ENCODE results near the gene TRIM6.

TRIM6 gene

DNA sequence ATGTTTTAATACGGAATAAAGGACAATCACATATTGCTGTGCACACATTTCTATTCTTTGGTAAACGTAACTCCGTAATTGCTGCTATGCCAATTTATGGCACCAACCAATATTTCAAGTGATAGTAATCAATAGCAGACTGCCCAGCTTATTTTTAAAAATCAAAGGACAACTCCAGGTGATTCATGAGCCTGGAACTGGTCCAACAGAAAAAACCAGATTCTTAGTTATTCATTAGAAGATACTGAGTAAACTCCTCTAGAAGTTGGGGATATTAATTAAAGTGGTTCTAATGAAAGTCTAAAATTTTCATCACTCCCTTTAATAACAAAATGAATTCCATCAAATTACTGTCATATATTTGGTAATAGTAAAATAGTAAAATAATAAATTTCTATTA is 38.7 kb upstream of the TRIM6 start:
- WGBS (ENCODE audit: insufficient coverage), result 50% methylated on average over 2 of the region's 3 CpGs
- no peaks in the 10 kb centered on the region for H3K36me3 ChIP-seq (ENCODE audit: control insufficient read depth in 4 of 4, insufficient read depth in 4 of 4, low read length in 3 of 4)
- no peaks in the 10 kb centered on the region for H3K4me1 ChIP-seq (ENCODE audit: control extremely low read depth in 1 of 4, control insufficient read depth in 4 of 4, insufficient read depth in 4 of 4, low read length in 3 of 4)
- ChIA-PET CTCF (no interaction called here), POLR2A (no interaction called here)
- no peak for DNase-seq
- H3K4me3 ChIP-seq (ENCODE audit: control insufficient read depth in 1 of 7, extremely low read depth in 1 of 7, insufficient read depth in 4 of 7, low read depth in 2 of 7, low read length in 6 of 7), result no peak overlapping the region
- no peak overlapping the region for H3K27ac ChIP-seq (ENCODE audit: insufficient read depth in 1 of 2, low read depth in 1 of 2, low read length in 2 of 2, poor library complexity in 1 of 2, severe bottlenecking in 2 of 2)
- no peaks in the 10 kb centered on the region for H3K9me3 ChIP-seq (ENCODE audit: control extremely low read depth in 1 of 5, control insufficient read depth in 4 of 5, insufficient read depth in 2 of 5, low read depth in 1 of 5, low read length in 4 of 5)
- H3K27me3 ChIP-seq (replicated peaks in 2 of 5; ENCODE audit: control insufficient read depth in 4 of 5, insufficient read depth in 5 of 5, low read length in 4 of 5), result peaks cover 0 to 2% (median 0%) of the 10 kb centered on the region in 5 experiments

DNA sequence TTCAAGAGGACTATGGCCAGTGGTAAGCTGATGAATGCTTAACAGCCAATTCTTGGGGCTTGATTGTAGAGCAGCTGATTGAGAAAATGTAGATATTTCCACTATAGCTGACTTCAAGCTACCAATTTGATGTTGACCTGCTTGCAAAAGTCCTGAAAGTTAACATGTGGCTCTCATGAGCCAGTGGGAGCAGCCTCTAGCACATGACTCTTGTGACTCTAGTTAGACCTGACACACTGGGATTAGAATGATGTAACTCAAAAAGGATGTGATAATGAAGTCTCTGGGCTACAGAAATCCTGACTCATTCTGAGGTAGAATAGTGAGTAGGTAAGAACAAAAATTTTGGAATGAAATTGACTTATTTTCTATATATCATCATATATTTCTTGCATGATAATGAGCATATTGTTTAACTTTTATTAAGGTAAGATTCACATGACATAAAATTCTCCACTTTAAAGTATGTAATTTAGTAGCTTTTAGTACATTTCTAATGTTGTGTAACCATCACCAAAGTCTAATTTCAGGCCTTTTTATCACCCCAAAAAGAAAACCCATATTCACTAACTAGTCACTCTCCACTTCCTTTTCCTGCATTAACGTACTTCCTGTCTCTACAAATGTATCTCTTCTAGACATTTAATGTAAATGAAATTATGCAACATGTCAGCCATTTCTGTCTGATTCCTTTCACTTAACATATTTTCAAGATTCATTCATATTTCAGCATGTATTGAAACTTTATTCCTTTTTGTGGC is 32.0 kb upstream of the TRIM6 start:
- Histone ChIP-seq H3K4me3 (ENCODE audit: control insufficient read depth in 1 of 7, extremely low read depth in 1 of 7, insufficient read depth in 4 of 7, low read depth in 2 of 7, low read length in 6 of 7) (no peak overlapping the region), H3K36me3 (ENCODE audit: control insufficient read depth in 4 of 4, insufficient read depth in 4 of 4, low read length in 3 of 4) (no peaks in the 10 kb centered on the region), H3K4me1 (ENCODE audit: control extremely low read depth in 1 of 4, control insufficient read depth in 4 of 4, insufficient read depth in 4 of 4, low read length in 3 of 4) (no peaks in the 10 kb centered on the region), H3K27me3 (replicated peaks in 2 of 5; ENCODE audit: control insufficient read depth in 4 of 5, insufficient read depth in 5 of 5, low read length in 4 of 5) (no peaks in the 10 kb centered on the region), H3K9me3 (ENCODE audit: control extremely low read depth in 1 of 5, control insufficient read depth in 4 of 5, insufficient read depth in 2 of 5, low read depth in 1 of 5, low read length in 4 of 5) (no peaks in the 10 kb centered on the region), H3K27ac (ENCODE audit: insufficient read depth in 1 of 2, low read depth in 1 of 2, low read length in 2 of 2, poor library complexity in 1 of 2, severe bottlenecking in 2 of 2) (no peak overlapping the region)
- no peak for DNase-seq
- CTCF ChIA-PET, result interaction anchor here (1.4 kb wide), 1 partner anchor 35 kb away, joined by 3 read pairs; no protein-coding TSS in a partner anchor
- no CpG with 5 or more reads among the region's 1 CpG for WGBS (ENCODE audit: insufficient coverage)
- POLR2A ChIA-PET, result no interaction called here

DNA sequence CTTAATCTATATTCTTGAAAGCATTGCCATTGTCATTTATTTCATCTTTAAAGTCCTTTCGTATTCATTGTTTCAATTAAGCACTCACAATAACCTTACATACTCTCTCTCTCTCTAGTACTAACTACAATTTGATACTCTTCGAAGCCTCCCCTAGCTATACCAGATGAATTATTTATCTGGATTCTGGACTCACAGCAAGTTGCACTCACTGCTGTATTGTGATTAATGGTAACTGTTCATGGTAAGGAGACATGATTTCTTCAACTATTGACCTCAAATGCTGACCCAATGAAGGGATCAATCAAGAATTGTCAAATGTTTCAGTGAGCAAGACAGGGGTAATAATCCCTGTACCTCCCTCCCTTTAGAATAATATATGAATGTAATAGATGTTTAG is 21.8 kb upstream of the TRIM6 start:
- H3K4me1 ChIP-seq (ENCODE audit: control extremely low read depth in 1 of 4, control insufficient read depth in 4 of 4, insufficient read depth in 4 of 4, low read length in 3 of 4), result no peaks in the 10 kb centered on the region
- H3K36me3 ChIP-seq (ENCODE audit: control insufficient read depth in 4 of 4, insufficient read depth in 4 of 4, low read length in 3 of 4), result no peaks in the 10 kb centered on the region
- WGBS (ENCODE audit: insufficient coverage), result 92% methylated on average over 1 of the region's 2 CpGs
- H3K4me3 ChIP-seq (ENCODE audit: control insufficient read depth in 1 of 7, extremely low read depth in 1 of 7, insufficient read depth in 4 of 7, low read depth in 2 of 7, low read length in 6 of 7), result no peak overlapping the region
- ChIA-PET POLR2A (no interaction called here), CTCF (no interaction called here)
- peaks cover 0 to 2% (median 0%) of the 10 kb centered on the region in 5 experiments for H3K27me3 ChIP-seq (replicated peaks in 2 of 5; ENCODE audit: control insufficient read depth in 4 of 5, insufficient read depth in 5 of 5, low read length in 4 of 5)
- no peaks in the 10 kb centered on the region for H3K9me3 ChIP-seq (ENCODE audit: control extremely low read depth in 1 of 5, control insufficient read depth in 4 of 5, insufficient read depth in 2 of 5, low read depth in 1 of 5, low read length in 4 of 5)
- no peak overlapping the region for H3K27ac ChIP-seq (ENCODE audit: insufficient read depth in 1 of 2, low read depth in 1 of 2, low read length in 2 of 2, poor library complexity in 1 of 2, severe bottlenecking in 2 of 2)
- DNase-seq, result no peak

DNA sequence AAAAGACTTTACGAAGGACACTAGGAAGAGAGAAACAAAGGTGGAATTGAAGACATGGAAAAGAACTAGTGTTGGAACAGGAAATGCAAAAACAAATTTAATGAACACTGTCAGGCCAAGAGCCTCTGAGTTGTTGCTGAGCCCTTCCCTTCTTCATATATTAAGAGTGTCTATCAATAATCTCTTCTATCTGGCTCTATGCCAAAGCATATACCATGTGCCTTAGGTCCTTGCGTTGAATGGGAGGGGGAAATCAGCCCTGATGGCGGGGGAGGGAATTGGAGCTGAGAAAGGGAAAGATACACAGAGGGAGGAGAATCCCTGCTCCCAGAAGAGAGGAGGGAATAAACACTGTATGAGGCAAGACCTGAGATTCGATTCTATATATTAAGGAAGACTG is 21.3 kb upstream of the TRIM6 start:
- H3K4me3 ChIP-seq (ENCODE audit: control insufficient read depth in 1 of 7, extremely low read depth in 1 of 7, insufficient read depth in 4 of 7, low read depth in 2 of 7, low read length in 6 of 7), result no peak overlapping the region
- no peaks in the 10 kb centered on the region for H3K36me3 ChIP-seq (ENCODE audit: control insufficient read depth in 4 of 4, insufficient read depth in 4 of 4, low read length in 3 of 4)
- no peak for DNase-seq
- H3K27ac ChIP-seq (ENCODE audit: insufficient read depth in 1 of 2, low read depth in 1 of 2, low read length in 2 of 2, poor library complexity in 1 of 2, severe bottlenecking in 2 of 2), result no peak overlapping the region
- ChIA-PET CTCF (no interaction called here), POLR2A (no interaction called here)
- H3K9me3 ChIP-seq (ENCODE audit: control extremely low read depth in 1 of 5, control insufficient read depth in 4 of 5, insufficient read depth in 2 of 5, low read depth in 1 of 5, low read length in 4 of 5), result no peaks in the 10 kb centered on the region
- 71% methylated on average over 4 of the region's 4 CpGs for WGBS (ENCODE audit: insufficient coverage)
- H3K4me1 ChIP-seq (ENCODE audit: control extremely low read depth in 1 of 4, control insufficient read depth in 4 of 4, insufficient read depth in 4 of 4, low read length in 3 of 4), result no peaks in the 10 kb centered on the region
- peaks cover 0 to 2% (median 0%) of the 10 kb centered on the region in 5 experiments for H3K27me3 ChIP-seq (replicated peaks in 2 of 5; ENCODE audit: control insufficient read depth in 4 of 5, insufficient read depth in 5 of 5, low read length in 4 of 5)

DNA sequence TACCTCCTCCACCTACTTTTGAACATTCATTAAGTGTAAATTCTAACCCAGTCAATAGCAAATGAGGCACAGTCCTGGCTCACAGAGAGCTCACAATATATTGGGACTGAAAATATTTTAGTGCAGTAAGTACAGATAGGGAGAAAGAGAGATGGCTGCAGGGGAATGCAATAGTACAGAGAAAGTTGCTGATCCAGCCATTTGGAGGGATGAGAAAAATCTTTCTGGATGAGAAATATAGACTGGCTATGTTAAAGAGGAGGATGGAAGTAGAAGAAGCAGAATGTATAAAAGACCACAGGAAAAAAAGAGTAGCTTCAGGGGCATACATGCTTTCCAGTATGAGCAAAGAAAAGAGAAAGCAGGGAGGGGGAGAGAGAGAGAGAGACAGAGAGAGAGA is 19.3 kb upstream of the TRIM6 start:
- H3K9me3 ChIP-seq (ENCODE audit: control extremely low read depth in 1 of 5, control insufficient read depth in 4 of 5, insufficient read depth in 2 of 5, low read depth in 1 of 5, low read length in 4 of 5), result no peaks in the 10 kb centered on the region
- H3K27me3 ChIP-seq (replicated peaks in 2 of 5; ENCODE audit: control insufficient read depth in 4 of 5, insufficient read depth in 5 of 5, low read length in 4 of 5), result peaks cover 0 to 2% (median 0%) of the 10 kb centered on the region in 5 experiments
- DNase-seq, result no peak
- no peaks in the 10 kb centered on the region for H3K4me1 ChIP-seq (ENCODE audit: control extremely low read depth in 1 of 4, control insufficient read depth in 4 of 4, insufficient read depth in 4 of 4, low read length in 3 of 4)
- no peaks in the 10 kb centered on the region for H3K36me3 ChIP-seq (ENCODE audit: control insufficient read depth in 4 of 4, insufficient read depth in 4 of 4, low read length in 3 of 4)
- CTCF ChIA-PET, result no interaction called here
- no peak overlapping the region for H3K4me3 ChIP-seq (ENCODE audit: control insufficient read depth in 1 of 7, extremely low read depth in 1 of 7, insufficient read depth in 4 of 7, low read depth in 2 of 7, low read length in 6 of 7)
- POLR2A ChIA-PET, result no interaction called here
- H3K27ac ChIP-seq (ENCODE audit: insufficient read depth in 1 of 2, low read depth in 1 of 2, low read length in 2 of 2, poor library complexity in 1 of 2, severe bottlenecking in 2 of 2), result no peak overlapping the region

DNA sequence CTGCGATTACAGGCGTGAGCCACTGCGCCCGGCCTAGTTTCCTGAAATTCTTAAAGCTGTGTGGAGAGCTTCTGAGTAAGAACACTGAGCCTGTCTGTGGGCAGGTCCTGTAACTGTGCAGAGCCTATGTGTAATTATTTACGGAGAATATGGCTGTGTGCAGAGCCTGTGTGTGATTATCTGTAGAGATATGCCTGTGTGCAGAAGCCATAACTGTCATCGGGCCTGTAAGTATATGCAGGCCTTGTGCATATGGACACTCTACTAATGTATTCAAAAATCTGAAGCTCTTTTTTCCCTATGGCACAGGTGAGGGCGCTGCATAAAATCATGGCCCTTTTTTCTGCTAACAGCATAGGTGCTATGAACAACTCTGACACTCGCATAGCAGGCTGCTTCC is 15.9 kb upstream of the TRIM6 start, which contains the start of gene OR52B6:
Gene OR52B6, plus strand, starts transcription at position 301 of the 400 bp plus-strand sequence. Its CDS starts 0 bp downstream, at position 301.
- Histone ChIP-seq H3K4me1 (ENCODE audit: control extremely low read depth in 1 of 4, control insufficient read depth in 4 of 4, insufficient read depth in 4 of 4, low read length in 3 of 4) (no peaks in the 10 kb centered on the region), H3K27me3 (replicated peaks in 2 of 5; ENCODE audit: control insufficient read depth in 4 of 5, insufficient read depth in 5 of 5, low read length in 4 of 5) (peaks cover 0 to 2% (median 0%) of the 10 kb centered on the region in 5 experiments), H3K9me3 (ENCODE audit: control extremely low read depth in 1 of 5, control insufficient read depth in 4 of 5, insufficient read depth in 2 of 5, low read depth in 1 of 5, low read length in 4 of 5) (no peaks in the 10 kb centered on the region), H3K4me3 (ENCODE audit: control insufficient read depth in 1 of 7, extremely low read depth in 1 of 7, insufficient read depth in 4 of 7, low read depth in 2 of 7, low read length in 6 of 7) (no peak within 1 kb of the TSS), H3K27ac (ENCODE audit: insufficient read depth in 1 of 2, low read depth in 1 of 2, low read length in 2 of 2, poor library complexity in 1 of 2, severe bottlenecking in 2 of 2) (no peak within 1 kb of the TSS), H3K36me3 (ENCODE audit: control insufficient read depth in 4 of 4, insufficient read depth in 4 of 4, low read length in 3 of 4) (no peaks in the 10 kb centered on the region)
- POLR2A ChIA-PET, result no interaction called here
- DNase-seq, result no peak
- CTCF ChIA-PET, result no interaction called here
- 98% methylated on average over 8 of the region's 8 CpGs for WGBS (ENCODE audit: insufficient coverage)

DNA sequence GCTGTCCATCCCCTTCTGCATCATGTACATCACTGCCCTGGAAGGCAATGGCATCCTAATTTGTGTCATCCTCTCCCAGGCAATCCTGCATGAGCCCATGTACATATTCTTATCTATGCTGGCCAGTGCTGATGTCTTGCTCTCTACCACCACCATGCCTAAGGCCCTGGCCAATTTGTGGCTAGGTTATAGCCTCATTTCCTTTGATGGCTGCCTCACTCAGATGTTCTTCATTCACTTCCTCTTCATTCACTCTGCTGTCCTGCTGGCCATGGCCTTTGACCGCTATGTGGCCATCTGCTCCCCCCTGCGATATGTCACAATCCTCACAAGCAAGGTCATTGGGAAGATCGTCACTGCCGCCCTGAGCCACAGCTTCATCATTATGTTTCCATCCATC is 15.4 kb upstream of the TRIM6 start:
- H3K4me3 ChIP-seq (ENCODE audit: control insufficient read depth in 1 of 7, extremely low read depth in 1 of 7, insufficient read depth in 4 of 7, low read depth in 2 of 7, low read length in 6 of 7), result no peak overlapping the region
- POLR2A ChIA-PET, result no interaction called here
- H3K36me3 ChIP-seq (ENCODE audit: control insufficient read depth in 4 of 4, insufficient read depth in 4 of 4, low read length in 3 of 4), result no peaks in the 10 kb centered on the region
- 100% methylated on average over 4 of the region's 4 CpGs for whole genome bisulfite sequencing (ENCODE audit: insufficient coverage)
- no peak for DNase-seq
- H3K27ac ChIP-seq (ENCODE audit: insufficient read depth in 1 of 2, low read depth in 1 of 2, low read length in 2 of 2, poor library complexity in 1 of 2, severe bottlenecking in 2 of 2), result no peak overlapping the region
- no peaks in the 10 kb centered on the region for H3K4me1 ChIP-seq (ENCODE audit: control extremely low read depth in 1 of 4, control insufficient read depth in 4 of 4, insufficient read depth in 4 of 4, low read length in 3 of 4)
- H3K9me3 ChIP-seq (ENCODE audit: control extremely low read depth in 1 of 5, control insufficient read depth in 4 of 5, insufficient read depth in 2 of 5, low read depth in 1 of 5, low read length in 4 of 5), result no peaks in the 10 kb centered on the region
- H3K27me3 ChIP-seq (replicated peaks in 2 of 5; ENCODE audit: control insufficient read depth in 4 of 5, insufficient read depth in 5 of 5, low read length in 4 of 5), result peaks cover 0 to 2% (median 0%) of the 10 kb centered on the region in 5 experiments
- CTCF ChIA-PET, result no interaction called here

Measured in common myeloid progenitor, CD34-positive (primary cell).